HG02642 (cell line): Measurements from ENCODE around the gene JPH2.
"Not testable (repeated sequence)": the region's sequence is repeated elsewhere in the genome, so short reads cannot be mapped to it uniquely, and the experiment has no call there.

Experiments
- ATAC-seq: cut with Tn5 transposase; IDR thresholded peaks from one replicate; pipeline ENCODE4 v1.9.1; 2021; ENCODE audit warnings: mild to moderate bottlenecking; ENCODE audit not compliant: unreplicated experiment, poor library complexity

The JPH2 gene

DNA sequence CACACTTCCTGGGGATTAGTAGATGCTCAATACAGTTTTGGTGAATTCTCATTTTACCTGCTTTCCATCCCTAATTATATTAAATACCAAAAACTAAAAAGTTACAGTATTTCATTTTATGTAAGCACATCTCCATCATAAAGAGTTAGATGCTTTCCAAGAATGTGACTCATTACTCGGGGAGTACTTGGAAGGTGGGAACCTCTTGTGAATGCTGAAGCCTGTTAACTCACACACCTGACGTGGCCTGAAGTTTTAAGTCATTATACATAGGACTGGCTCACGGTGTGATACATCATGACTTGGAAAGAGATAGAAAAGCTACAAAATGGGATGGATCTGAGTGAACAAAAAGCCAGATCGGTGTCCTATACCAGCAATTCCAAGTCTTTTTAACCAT lies 25.8 kb upstream of the JPH2 start:
- no peak for ATAC-seq

DNA sequence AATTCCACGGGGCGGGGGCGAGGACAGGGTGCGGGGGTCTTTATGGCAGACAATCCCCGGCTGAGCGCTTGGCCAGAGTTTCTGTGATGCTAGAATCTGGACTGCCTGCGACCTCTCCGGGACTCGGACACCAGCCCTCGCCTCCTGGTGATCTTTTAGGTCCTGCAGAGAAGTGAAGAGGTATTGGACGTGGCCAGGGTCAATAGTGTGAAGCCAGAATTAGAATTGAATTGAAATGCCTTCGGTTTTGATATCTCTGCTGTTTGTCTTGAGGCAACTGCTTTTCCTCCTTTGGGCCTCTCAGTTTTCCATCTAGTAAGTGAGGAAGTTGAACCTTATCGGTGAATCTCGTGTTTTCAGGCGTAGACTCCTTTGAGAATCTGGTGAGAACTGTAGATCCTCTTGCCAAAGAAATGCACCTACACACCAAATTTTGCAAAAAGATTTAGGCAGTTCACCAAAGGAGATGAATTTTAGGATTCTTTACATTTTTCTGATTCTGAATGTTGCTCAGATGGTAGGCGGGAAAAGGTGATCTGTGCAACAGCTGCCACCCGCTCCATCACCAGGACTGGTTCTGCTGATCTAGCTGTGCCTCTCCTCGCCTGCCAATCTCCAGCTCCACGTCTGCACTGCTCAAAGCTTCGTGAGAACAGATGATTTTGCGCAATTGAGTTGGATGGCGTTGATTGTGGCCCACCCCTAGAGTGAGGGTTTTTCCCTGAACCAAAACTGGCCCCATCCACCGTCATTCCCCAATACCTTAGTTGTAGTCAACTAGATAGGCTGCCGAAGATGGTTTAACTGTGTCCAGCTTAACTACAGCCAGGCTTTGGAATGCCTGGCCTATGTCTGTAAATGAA lies 24.4 kb upstream of the JPH2 start:
- ATAC-seq = no peak

DNA sequence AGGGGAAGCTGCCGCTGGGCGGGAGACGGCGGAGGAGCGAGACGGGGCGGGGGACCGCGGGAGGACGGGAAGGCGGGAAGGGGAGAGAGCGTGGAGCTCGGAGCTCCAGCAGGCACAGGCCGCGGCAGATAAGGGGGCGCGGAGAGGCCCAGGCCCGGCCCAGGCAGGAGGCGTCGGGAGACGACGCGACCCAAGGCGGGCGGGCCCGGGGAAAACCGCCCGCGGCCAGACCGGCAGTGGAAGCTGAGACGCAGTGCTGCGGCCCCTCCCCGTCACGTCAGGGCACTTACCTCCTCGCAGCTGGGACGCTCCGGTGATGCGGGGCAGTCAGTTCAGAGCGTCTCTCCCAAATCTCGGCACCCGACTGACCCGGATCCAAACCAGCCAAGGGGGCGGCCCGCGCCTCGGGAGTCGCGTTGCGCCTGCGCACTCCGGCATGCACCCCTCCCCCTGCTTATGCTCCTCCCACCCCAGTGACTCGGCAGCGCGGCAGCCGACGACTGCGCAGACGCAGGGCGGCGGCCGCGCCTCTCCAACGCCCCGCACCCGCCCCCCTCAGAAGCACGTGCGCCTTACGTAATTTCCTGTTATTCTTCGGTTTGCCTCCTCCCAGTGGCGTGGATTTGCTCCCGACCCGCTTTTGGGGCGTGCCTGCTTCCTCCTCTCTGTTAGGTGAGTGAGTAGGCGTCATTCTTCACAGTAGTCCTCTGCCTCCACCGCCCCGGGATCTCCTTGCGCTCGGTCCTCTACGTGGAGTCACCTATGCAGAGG lies 23.6 kb upstream of the JPH2 start, which contains the start of gene OSER1:
Gene OSER1 (minus strand): TSS at position 366 of the 771 bp plus-strand sequence. CDS start 3,814 bp downstream, outside the sequence.
- peak; percentile 82 for ATAC-seq

DNA sequence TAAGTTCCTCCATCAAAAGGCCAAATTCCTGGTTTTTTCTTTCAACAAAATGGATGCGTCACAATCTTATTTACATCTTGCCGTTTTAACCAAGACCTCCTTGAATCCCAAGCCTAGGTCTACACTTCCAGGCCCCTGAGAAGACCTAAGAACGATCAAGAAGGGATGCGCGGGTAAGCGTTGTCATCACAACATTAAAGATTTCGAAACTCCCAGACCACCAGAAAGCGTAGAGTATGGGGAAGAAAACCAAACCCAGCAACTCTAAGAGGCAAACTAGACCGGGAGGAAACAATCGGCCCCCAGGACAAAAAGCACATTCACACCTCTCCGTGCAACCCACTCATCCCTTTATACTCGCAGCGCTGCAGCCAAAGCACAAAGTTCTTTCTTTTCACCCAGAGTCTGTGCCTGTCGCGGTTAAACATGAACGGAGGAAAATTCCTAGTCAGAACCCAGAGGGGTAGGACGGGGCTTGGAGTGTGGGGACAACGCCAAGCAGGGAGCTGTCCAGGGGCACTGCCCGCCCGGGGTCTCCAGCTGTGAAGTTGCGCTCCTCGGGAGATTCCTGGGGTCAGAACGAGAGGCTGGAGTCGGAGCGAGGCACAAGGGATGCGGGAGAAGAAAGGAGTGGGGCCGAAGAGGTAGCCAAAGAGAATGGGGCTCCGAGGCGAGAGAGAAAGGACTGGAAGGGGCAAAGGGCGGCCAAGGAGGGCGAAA lies 22.9 kb upstream of the JPH2 start:
- peak; percentile 2 for ATAC-seq

DNA sequence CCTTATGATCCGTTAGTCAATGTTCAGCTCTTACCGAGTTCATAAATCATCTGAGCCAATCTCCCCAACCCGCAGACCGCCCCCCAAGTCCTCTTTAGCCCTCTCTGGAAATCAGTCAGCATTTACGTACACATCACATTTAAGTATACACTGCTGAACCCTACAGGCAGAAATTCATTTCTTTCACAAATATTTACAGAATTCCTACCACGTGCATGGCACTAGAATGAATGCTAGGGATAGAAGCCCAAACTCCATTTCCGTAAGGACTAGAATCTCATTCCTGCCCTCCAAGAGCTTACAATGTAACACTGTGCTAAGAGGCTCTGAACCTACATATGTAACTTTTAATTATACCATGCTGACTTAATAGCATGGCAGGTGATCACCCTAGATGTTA lies 21.8 kb upstream of the JPH2 start:
- ATAC-seq = no peak

DNA sequence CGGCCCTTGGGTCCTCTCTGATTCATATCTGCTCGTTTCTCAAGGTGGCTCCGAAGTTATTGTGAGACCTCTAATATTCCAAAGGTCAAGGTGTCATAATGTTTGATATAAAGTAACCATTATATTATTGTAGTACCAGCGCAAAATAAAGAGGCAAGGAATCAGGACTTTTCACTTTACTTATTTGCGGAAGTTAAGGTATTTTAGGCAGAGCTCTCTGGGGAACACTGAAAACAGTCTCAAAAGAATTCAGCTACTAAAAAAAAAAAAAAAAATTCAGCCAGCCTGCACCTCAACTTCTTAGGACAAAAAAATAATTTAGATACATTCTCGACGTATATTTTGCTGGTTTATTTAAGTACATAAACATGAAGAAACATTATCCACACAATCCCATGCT lies 21.2 kb upstream of the JPH2 start:
- no peak for ATAC-seq

DNA sequence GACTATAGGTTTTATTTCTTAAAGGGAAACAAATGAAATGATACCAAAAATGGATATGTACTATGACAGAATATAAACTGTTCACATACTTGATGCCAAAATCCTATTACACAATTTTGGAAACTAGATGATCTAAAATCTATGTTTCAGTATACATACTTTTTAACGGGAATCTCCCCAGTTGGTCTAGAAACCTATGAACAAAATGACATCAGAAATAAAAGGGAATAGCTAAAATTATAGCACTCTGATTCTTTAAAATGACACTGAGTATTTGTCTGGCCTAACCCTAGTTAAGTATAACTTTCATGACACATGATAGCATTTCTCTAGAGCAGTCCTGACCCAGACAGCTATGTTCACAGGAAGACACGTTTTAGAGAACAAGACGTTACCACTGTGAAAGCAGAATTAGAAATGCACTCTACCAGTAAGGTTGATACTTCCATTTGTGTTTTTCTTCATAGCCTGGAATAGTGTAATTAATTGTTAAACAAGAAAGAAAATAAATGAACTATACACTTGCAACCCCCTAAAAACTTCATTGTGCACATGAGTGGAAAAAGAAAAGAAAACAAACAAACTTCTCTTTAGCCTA lies 20.2 kb upstream of the JPH2 start:
- no peak for ATAC-seq

DNA sequence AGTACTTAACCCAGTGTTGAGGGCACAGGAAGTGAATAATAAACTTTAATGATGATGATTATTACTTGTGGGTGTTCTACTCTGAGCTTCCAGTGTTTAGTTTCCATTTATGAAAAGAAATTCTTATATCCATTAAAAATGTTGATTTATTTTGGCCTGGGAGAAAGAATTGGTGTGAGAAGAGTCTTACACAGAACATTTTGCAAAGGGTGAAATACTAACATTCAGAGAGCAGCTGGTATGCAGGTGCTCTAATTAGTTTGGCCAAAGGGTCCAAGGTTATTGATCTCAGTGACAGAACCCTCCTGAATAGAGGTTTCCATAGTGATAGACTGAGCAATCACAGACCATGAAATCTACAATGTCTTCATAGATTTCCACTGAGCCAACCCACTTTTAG lies 19.1 kb upstream of the JPH2 start:
- no peak for ATAC-seq

DNA sequence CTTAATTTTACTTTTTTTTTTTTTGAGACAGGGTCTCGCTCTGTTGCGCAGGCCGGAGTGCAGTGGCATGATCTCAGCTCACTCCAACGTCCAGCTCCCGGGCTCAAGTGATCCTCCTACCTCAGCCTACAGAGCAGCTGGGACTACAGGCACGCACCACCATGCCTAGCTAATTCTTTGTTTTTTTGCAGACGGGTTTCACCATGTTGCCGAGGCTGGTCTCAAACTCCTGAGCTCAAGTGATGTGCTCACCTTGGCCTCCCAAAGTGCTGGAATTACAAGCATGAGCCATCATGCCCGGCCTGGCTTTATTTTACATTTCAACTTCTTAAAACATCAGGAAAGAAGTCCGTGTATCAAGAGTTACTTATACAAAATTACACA lies 17.8 kb upstream of the JPH2 start:
- ATAC-seq = no peak

DNA sequence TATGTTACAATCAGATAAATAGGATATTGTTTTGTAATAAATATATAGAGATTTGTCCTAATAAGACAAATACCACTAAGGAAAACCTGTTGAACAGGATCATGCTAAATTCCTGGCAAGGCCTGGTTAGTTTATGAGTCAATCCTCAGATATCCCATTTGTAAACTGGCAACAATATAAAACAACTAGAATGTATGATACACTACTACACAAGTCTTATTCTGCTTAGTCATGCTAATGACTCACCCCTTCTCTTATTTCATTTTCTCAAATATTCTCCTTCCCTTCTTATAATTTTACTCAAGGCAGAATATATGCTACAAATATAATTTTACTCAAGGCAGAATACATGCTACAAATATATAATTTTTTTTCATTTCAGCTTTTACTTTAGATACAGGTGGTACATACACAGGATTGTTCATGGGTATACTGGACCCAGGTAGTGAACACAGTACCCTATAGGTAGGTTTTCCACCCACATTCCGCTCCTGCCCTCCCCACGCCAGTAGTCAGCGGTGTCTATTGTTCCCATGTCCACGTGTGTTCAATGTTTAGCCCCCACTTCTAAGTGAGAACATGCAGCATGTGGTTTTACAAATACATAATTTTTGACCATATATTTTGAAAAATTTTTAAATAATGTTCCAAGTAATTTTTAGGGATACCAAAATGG lies 17.3 kb upstream of the JPH2 start:
- no peak for ATAC-seq

DNA sequence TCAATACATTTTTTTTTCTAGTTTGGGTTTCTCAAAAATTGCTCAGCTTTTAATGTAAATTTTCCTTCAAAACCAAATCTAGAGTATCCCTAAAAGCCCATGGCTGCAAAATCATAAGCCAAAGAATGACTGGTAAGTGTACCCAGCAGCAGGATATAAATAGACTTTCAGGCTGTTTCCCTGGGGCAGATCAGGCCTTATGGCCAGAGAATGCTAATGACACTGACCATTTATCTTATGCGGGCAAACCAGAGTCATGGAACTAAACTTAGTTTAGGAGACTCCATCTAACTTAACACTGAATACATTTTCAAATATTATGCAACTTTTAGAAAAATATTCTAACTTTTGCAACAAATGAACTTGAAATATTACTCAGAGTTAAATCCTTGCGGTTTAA lies 16.2 kb upstream of the JPH2 start:
- ATAC-seq = no peak

DNA sequence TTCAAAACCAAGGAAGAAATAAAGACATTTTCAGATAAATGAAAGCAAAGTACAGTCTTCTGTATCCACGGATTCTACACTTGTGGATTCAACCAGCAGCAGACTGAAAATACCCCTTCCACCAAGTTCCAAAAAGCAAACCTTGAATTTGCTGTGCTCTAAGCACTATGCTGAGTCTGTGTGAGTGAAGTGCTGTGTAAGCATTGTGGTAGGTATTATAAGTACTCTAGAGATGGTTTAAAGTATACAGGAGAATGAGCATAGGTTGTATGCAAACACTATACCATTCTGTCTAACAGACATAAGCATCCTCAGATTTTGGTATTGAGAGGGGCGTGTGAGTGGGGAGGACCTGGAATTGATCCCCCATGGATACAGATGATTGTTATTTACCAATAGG lies 14.0 kb upstream of the JPH2 start:
- ATAC-seq = no peak

DNA sequence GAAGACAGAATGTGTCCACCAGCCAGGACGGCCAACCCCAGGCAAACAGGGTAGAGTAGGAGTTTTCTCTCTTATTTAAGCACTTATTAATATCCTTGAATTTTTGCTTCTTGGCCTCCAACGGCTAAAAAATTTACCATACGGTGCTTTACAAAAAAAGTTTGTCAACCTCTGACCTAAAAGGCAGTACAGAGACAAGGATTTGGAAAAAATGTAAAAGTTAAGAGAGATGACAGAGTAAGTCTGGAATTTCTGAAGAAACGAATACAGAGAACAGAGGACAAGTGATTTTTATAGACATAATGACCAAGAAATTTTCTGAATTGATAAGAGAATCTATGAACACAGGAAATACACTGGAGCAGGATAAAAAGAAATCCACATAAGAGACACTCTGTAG lies 13.4 kb upstream of the JPH2 start:
- no peak for ATAC-seq

DNA sequence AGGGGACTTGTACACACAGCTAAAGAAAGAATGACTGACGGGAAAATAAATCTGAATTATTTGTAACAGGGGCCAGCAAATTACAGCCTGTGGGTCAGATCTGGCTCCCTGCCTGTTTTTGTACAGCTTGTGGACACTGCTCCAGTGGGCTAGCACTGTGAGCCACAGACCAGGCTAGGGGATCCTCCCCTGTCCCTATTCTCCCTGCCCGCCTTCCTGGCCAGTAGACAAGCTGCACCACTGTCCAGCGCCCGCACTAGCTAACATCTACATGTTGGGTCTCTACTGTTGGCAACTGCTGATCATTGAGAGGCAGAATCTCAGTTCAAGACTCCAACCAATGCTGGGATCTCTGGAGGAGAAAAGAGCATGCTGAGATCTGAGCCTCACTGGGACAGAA lies 12.9 kb upstream of the JPH2 start:
- ATAC-seq = no peak

DNA sequence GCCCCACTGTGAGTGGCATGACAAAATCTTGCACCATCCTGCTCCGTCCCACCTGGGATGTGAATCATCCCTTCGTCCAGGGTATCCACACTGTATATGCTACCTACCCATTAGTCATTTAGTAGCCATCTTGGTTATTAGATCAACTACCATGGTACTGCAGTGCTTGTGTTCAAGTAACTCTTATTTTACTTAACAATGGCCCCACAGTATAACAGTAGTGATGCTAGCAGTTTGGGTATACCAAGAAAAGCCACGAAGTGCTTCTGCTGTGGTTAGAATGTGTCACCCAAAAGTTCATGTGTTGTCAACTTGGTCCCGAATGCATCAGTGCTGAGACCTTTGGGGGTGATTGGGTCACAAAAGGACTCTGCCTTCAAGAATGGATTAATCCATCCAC lies 11.9 kb upstream of the JPH2 start:
- ATAC-seq = no peak

DNA sequence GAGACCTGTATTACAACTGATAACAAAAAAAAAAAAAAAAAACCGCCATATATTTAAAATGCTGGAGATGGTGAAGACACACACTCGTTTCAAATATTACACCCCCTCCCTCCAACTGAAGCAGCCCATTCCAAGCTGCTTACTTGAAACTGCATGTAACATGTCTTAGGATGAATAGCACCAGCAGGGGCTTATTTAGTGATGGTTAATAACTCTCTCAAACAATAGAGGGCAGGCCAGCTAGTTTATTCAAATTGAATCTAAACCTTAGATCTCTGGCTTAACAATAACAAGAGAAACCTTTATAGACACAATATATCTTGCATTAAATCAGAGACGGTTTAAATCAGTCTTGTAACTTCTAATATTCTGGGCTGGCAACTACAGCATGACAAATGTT lies 9.3 kb upstream of the JPH2 start:
- no peak for ATAC-seq

DNA sequence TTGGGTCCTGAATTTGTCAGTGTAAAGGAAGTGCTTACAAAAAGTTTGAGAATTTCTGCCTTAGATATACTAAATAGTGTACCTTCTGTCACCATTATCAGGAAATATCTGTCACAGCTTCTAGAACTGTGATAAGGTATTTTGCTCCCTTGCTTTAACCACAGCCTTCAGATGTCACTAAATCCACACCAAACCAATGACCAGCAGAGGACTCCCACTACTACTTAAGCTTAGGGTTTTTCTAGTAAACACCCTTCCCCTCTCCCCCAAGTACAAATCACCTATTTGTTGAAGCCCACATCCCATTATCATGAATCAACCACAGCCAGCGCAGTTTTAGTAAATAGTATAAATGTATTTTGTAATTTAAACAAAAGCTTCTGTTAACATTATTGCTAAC lies 8.6 kb upstream of the JPH2 start:
- ATAC-seq = no peak

DNA sequence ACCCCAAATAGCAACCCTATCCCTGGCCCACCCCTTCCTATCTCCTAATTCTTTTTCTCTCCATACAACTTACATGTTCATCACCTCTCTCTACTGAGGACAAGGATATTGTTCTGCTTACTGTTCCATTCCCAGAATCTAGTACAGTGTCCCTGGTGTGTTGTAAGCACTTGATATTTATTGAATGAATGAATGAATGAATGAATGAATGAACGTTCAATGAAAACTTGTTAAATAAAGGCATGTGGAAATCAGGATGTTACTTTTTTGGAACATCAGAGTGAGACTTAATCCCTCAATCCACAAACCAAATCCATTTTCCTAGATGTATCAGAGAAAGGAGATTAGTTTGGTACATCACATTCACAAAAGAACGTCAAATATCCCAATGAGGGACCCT lies 6.8 kb upstream of the JPH2 start:
- no peak for ATAC-seq

DNA sequence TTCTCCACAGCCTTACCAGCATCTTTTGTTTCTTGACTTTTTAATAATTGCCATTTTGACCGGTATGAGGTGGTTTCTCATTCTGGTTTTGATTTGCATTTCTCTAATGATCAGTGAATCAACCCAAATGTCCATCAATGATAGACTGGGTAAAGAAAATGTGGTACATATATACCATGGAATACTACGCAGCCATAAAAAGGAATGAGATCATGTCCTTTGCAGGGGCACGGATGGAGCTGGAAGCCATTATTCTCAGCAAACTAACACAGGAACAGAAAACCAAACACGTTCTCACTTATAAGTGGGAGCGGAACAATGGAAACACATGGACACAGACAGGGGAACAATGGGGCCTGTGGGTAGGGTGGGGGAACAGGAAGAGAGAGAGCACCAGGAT lies 4.7 kb upstream of the JPH2 start:
- ATAC-seq = not testable (repeated sequence)

DNA sequence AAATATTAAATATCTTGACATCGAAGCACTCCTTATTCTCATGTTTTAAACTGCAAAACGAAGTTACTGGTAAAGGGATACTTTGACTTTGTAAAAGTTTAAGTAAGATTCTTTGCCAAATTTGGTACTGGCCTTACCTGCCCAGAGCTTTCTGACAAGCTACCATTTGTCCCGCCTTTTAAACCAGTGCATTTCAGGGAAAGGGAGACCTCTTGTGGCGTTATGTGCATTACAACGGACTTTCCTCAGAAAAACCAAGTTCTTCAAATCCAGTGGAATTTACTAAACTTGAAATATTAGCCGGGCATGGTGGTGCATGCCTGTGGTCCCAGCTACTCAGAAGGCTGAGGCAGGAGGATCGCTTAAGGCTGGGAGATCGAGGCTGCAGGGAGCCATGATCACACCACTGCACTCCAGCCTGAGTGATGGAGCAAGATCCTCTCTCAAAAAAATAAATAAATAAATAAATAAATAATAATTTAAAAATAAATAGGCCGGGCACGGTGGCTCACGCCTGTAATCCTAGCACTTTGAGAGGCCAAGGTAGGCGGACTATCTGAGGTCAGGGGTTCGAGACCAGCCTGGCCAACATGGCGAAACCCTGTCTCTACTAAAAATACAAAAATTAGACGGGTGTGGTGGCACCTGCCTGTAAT lies 3.3 kb upstream of the JPH2 start:
- ATAC-seq = not testable (repeated sequence)
